Natural killer cell (primary cell): ENCODE data around the gene ATAT1. TPM values are rescaled to one million over a fixed set of nuclear protein-coding genes. Genes with fewer than 3 reads are reported as not detected.
"Not testable (repeated sequence)": the region's sequence is repeated elsewhere in the genome, so short reads cannot be mapped to it uniquely, and the experiment has no call there.

Experiments used
- ATAC-seq, 3 donors: fragments of 150-1000 bp in 2 of 3; fragments of 200-7000 bp in 1 of 3; cut with Tn5 transposase; 1 replicate in 1 of 3; 2 replicates in 2 of 3; pipeline ENCODE4 v1.10.0; 2021; ENCODE audit warnings: mild to moderate bottlenecking in 2 of 3, moderate library complexity in 2 of 3
- DNase-seq, 2 donors: peaks; one replicate each; pipeline versions ENCODE4 v3.0.0 to v3.0.0-alpha.2; 2013 to 2021; ENCODE audit warnings: mixed read lengths in 1 of 2
- H3K27ac ChIP-seq: one replicate; pipeline ENCODE4 v1.5.1; 2013; ENCODE audit warnings: mild to moderate bottlenecking, low read length
- H3K27me3 ChIP-seq: one replicate; pipeline ENCODE4 v1.6.1; 2013; ENCODE audit warnings: low read length; ENCODE audit not compliant: control insufficient read depth, insufficient read depth
- H3K36me3 ChIP-seq: one replicate; pipeline ENCODE4 v1.6.1; 2013; ENCODE audit warnings: low read length; ENCODE audit not compliant: control insufficient read depth, insufficient read depth
- H3K4me1 ChIP-seq: one replicate; pipeline ENCODE4 v1.6.1; 2013; ENCODE audit warnings: low read length; ENCODE audit not compliant: control insufficient read depth, insufficient read depth
- H3K4me3 ChIP-seq: one replicate; pipeline ENCODE4 v1.5.1; 2013; ENCODE audit warnings: low read length
- H3K9me3 ChIP-seq: one replicate; pipeline ENCODE4 v1.6.1; 2013; ENCODE audit warnings: low read length; ENCODE audit not compliant: control insufficient read depth, insufficient read depth
- H3K27ac Mint-ChIP-seq, 2 donors: one replicate each; pipeline ENCODE4 v1.8.0; 2022; ENCODE audit warnings: mild to moderate bottlenecking in 2 of 2, mixed read lengths in 2 of 2, moderate library complexity in 1 of 2
- H3K27me3 Mint-ChIP-seq, 2 donors: one replicate each; pipeline ENCODE4 v1.8.0; 2022; ENCODE audit warnings: low read depth in 2 of 2, mixed read lengths in 2 of 2
- H3K36me3 Mint-ChIP-seq: one replicate; pipeline ENCODE4 v1.8.0; 2022; ENCODE audit warnings: mixed read lengths
- H3K4me1 Mint-ChIP-seq, 2 donors: one replicate each; pipeline ENCODE4 v1.8.0; 2022; ENCODE audit warnings: mixed read lengths in 2 of 2
- H3K4me3 Mint-ChIP-seq: one replicate; pipeline ENCODE4 v1.8.0; 2022; ENCODE audit warnings: mild to moderate bottlenecking, moderate library complexity, mixed read lengths
- H3K9me3 Mint-ChIP-seq, 2 donors: one replicate each; pipeline ENCODE4 v1.8.0; 2022; ENCODE audit warnings: mixed read lengths in 2 of 2
- CTCF ChIP-seq: fragments of 200-600 bp; IDR thresholded peaks from one replicate; pipeline ENCODE4 v1.8.0; 2022; ENCODE audit warnings: antibody characterized with exemption
- WGBS: methylation state at CpG from one replicate; pipeline ENCODE4 v1.1.7; 2013; ENCODE audit warnings: missing lambda C conversion rate; ENCODE audit not compliant: insufficient coverage; 5-methylcytosine and 5-hydroxymethylcytosine counted together
- intact Hi-C: fragments of 100-400 bp; cut with micrococcal nuclease; formaldehyde crosslinking; loops from one replicate; pipeline ENCODE4 v1.14.2; 2022
- total RNA-seq, 4 donors: library from RNA; stranded (reverse); fragments of 120-200 nt in 1 of 4; gene quantifications; one replicate each; pipeline versions ENCODE4 v1.2.3 to v1.2.4, GENCODE V29; 2013 to 2022

Gene ATAT1
- total RNA-seq, 3 donors from 2014 or later (not counting 1 experiment from before 2014, with no cell fraction given) = 8.1 to 10.8 (median 8.9) TPM

GRCh38 chr6:30597315-30598144, 29.1 kb upstream of the ATAT1 start:
- peak; percentile 82 for TF ChIP-seq CTCF
- peaks cover 33% of the 10 kb centered on the region for H3K4me1 ChIP-seq
- H3K9me3 ChIP-seq, H3K27me3 ChIP-seq, H3K4me3 Mint-ChIP-seq, H3K4me3 ChIP-seq, H3K9me3 Mint-ChIP-seq, H3K27ac ChIP-seq, H3K36me3 Mint-ChIP-seq, H3K27me3 Mint-ChIP-seq: not testable (repeated sequence)
- peak; percentile 78 to 93 (median 85) for ATAC-seq
- Mint-ChIP-seq H3K4me1 (peaks cover 24 to 28% of the 10 kb centered on the region in 2 donors), H3K27ac (peak overlapping the region; percentile 66 to 81)
- peaks cover 39% of the 10 kb centered on the region for H3K36me3 ChIP-seq
- intact Hi-C loops = loop anchor here (1.0 kb wide), 2 partner anchors 56 to 114 kb away; no protein-coding TSS in a partner anchor
- peak; percentile 74 to 89 for DNase-seq
- 77% methylated on average over 14 of the region's 15 CpGs for WGBS

- Histone ChIP-seq H3K4me1 (peaks cover 33% of the 10 kb centered on the region), H3K4me3 (no peak overlapping the region), H3K27me3 (no peaks in the 10 kb centered on the region), H3K36me3 (peaks cover 50% of the 10 kb centered on the region), H3K27ac (no peak overlapping the region), H3K9me3 (no peaks in the 10 kb centered on the region)
- H3K27ac Mint-ChIP-seq = no peak overlapping the region
- DNase-seq (no peak), ATAC-seq (no peak)
- peaks cover 15% of the 10 kb centered on the region for H3K36me3 Mint-ChIP-seq
- H3K4me1 Mint-ChIP-seq = peaks cover 36 to 37% of the 10 kb centered on the region in 2 donors
- intact Hi-C loops = no loop called here
- H3K9me3 Mint-ChIP-seq = no peaks in the 10 kb centered on the region
- 87% methylated on average over 12 of the region's 12 CpGs for WGBS
- H3K27me3 Mint-ChIP-seq = no peaks in the 10 kb centered on the region
- no peak overlapping the region for H3K4me3 Mint-ChIP-seq
- no peak for TF ChIP-seq CTCF
Observed at GRCh38 chr6:30598912-30599624, 27.6 kb upstream of the ATAT1 start.

GRCh38 chr6:30599625-30600324, 26.9 kb upstream of the ATAT1 start:
- 94% methylated on average over 13 of the region's 13 CpGs for WGBS
- no peaks in the 10 kb centered on the region for H3K9me3 ChIP-seq
- H3K27me3 ChIP-seq = no peaks in the 10 kb centered on the region
- peaks cover 33% of the 10 kb centered on the region for H3K4me1 ChIP-seq
- peaks cover 50% of the 10 kb centered on the region for H3K36me3 ChIP-seq
- no peak overlapping the region for H3K27ac ChIP-seq
- H3K36me3 Mint-ChIP-seq = peaks cover 21% of the 10 kb centered on the region
- no peak overlapping the region for H3K4me3 Mint-ChIP-seq
- ATAC-seq = no peak
- H3K4me1 Mint-ChIP-seq = peaks cover 37 to 40% of the 10 kb centered on the region in 2 donors
- no peak for TF ChIP-seq CTCF
- H3K9me3 Mint-ChIP-seq = no peaks in the 10 kb centered on the region
- DNase-seq = no peak
- no peak overlapping the region for H3K4me3 ChIP-seq
- H3K27ac Mint-ChIP-seq = peak overlapping the region; percentile 70 to 73
- H3K27me3 Mint-ChIP-seq = no peaks in the 10 kb centered on the region
- intact Hi-C loops = no loop called here
